ENCODE data around the gene NTN5. TPM values are rescaled to one million over a fixed set of nuclear protein-coding genes. Genes with fewer than 3 reads are reported as not detected.

The NTN5 gene
- total RNA-seq, 2 experiments from 2014 or later, result 0.70 to 0.74 TPM

- Mint-ChIP-seq H3K9me3 (no peaks in the 10 kb centered on the region), H3K4me1 (ENCODE audit: low read depth) (peaks cover 6% of the 10 kb centered on the region), H3K27ac (no peak overlapping the region), H3K36me3 (no peaks in the 10 kb centered on the region), H3K4me3 (no peak overlapping the region), H3K27me3 (no peaks in the 10 kb centered on the region)
- ChIA-PET POLR2A (interaction anchor here (0.5 to 0.6 kb wide), 2 partner anchors 113 to 199 kb away, joined by 3 to 4 read pairs; no protein-coding TSS in a partner anchor), CTCF (interaction anchor here (0.6 to 3.0 kb wide), 23 partner anchors 9 to 1003 kb away, joined by 3 to 14 read pairs (median 4); partner anchors contain the start of genes CA11, FUT2, GYS1 and RASIP1)
- peak; percentile 82 for DNase-seq
- intact Hi-C loops (cut with micrococcal nuclease), result loop anchor here (1.0 kb wide), 1 partner anchor 29 kb away; the partner anchor contains the start of gene CA11
Observed at GRCh38 chr19:48674921-48675824, 2.4 kb upstream of the NTN5 start.

GRCh38 chr19:48674216-48674809 lies 1.5 kb upstream of the NTN5 start:
- Mint-ChIP-seq H3K4me1 (ENCODE audit: low read depth) (peaks cover 7% of the 10 kb centered on the region), H3K9me3 (peaks cover 4% of the 10 kb centered on the region), H3K4me3 (no peak overlapping the region), H3K36me3 (no peaks in the 10 kb centered on the region), H3K27me3 (no peaks in the 10 kb centered on the region), H3K27ac (no peak overlapping the region)
- ChIA-PET POLR2A (interaction anchor here (0.6 kb wide), 1 partner anchor 36 kb away, joined by 3 read pairs; no protein-coding TSS in a partner anchor), CTCF (interaction anchor here (0.6 to 3.0 kb wide), 17 partner anchors 8 to 1004 kb away, joined by 3 to 14 read pairs (median 4); partner anchors contain the start of genes CA11, GYS1, RASIP1 and RUVBL2)
- intact Hi-C loops (cut with micrococcal nuclease), result no loop called here
- no peak for DNase-seq

GRCh38 chr19:48673436-48674100 lies 751 bp upstream of the NTN5 start:
- no peaks in the 10 kb centered on the region for H3K27me3 Mint-ChIP-seq
- H3K36me3 Mint-ChIP-seq, result no peaks in the 10 kb centered on the region
- CTCF ChIA-PET, result interaction anchor here (1.3 to 3.0 kb wide), 4 partner anchors 28 to 114 kb away, joined by 7 to 14 read pairs (median 12); partner anchors contain the start of genes CA11 and RASIP1
- peaks cover 7% of the 10 kb centered on the region for H3K4me1 Mint-ChIP-seq (ENCODE audit: low read depth)
- H3K9me3 Mint-ChIP-seq, result peaks cover 4% of the 10 kb centered on the region
- POLR2A ChIA-PET, result interaction anchor here (0.6 kb wide), 1 partner anchor 37 kb away, joined by 3 read pairs; no protein-coding TSS in a partner anchor
- H3K4me3 Mint-ChIP-seq, result no peak overlapping the region
- intact Hi-C loops (cut with micrococcal nuclease), result no loop called here
- DNase-seq, result no peak
- H3K27ac Mint-ChIP-seq, result no peak overlapping the region

GRCh38 chr19:48671446-48671995 lies 1.3 kb downstream of the NTN5 start:
- peaks cover 7% of the 10 kb centered on the region for H3K4me1 Mint-ChIP-seq (ENCODE audit: low read depth)
- no peak overlapping the region for H3K4me3 Mint-ChIP-seq
- H3K27me3 Mint-ChIP-seq, result no peaks in the 10 kb centered on the region
- intact Hi-C loops (cut with micrococcal nuclease), result no loop called here
- peaks cover 4% of the 10 kb centered on the region for H3K9me3 Mint-ChIP-seq
- H3K36me3 Mint-ChIP-seq, result no peaks in the 10 kb centered on the region
- no peak overlapping the region for H3K27ac Mint-ChIP-seq
- ChIA-PET POLR2A (no interaction called here), CTCF (no interaction called here)
- no peak for DNase-seq

GRCh38 chr19:48670699-48671445 lies 1.9 kb downstream of the NTN5 start:
- Mint-ChIP-seq H3K4me3 (no peak overlapping the region), H3K4me1 (ENCODE audit: low read depth) (peaks cover 7% of the 10 kb centered on the region), H3K36me3 (no peaks in the 10 kb centered on the region), H3K27me3 (no peaks in the 10 kb centered on the region), H3K27ac (no peak overlapping the region), H3K9me3 (peaks cover 4% of the 10 kb centered on the region)
- intact Hi-C loops (cut with micrococcal nuclease), result no loop called here
- no peak for DNase-seq
- CTCF ChIA-PET, result no interaction called here
- POLR2A ChIA-PET, result no interaction called here

- H3K9me3 Mint-ChIP-seq, result peaks cover 4% of the 10 kb centered on the region
- H3K36me3 Mint-ChIP-seq, result no peaks in the 10 kb centered on the region
- H3K27me3 Mint-ChIP-seq, result no peaks in the 10 kb centered on the region
- intact Hi-C loops (cut with micrococcal nuclease), result no loop called here
- ChIA-PET CTCF (no interaction called here), POLR2A (no interaction called here)
- H3K4me3 Mint-ChIP-seq, result no peak overlapping the region
- H3K27ac Mint-ChIP-seq, result peak overlapping the region; percentile 21
- H3K4me1 Mint-ChIP-seq (ENCODE audit: low read depth), result peaks cover 3% of the 10 kb centered on the region
- DNase-seq, result no peak
Observed at GRCh38 chr19:48669903-48670668, 2.7 kb downstream of the NTN5 start.

- Mint-ChIP-seq H3K27ac (no peak overlapping the region), H3K36me3 (no peaks in the 10 kb centered on the region), H3K9me3 (peaks cover 4% of the 10 kb centered on the region), H3K27me3 (no peaks in the 10 kb centered on the region), H3K4me3 (no peak overlapping the region), H3K4me1 (ENCODE audit: low read depth) (peaks cover 2% of the 10 kb centered on the region)
- POLR2A ChIA-PET, result no interaction called here
- CTCF ChIA-PET, result no interaction called here
- intact Hi-C loops (cut with micrococcal nuclease), result no loop called here
- no peak for DNase-seq
Observed at GRCh38 chr19:48668761-48669160, 4.1 kb downstream of the NTN5 start.

- intact Hi-C loops (cut with micrococcal nuclease), result no loop called here
- DNase-seq, result no peak
- ChIA-PET CTCF (no interaction called here), POLR2A (no interaction called here)
- Mint-ChIP-seq H3K27me3 (no peaks in the 10 kb centered on the region), H3K9me3 (peaks cover 4% of the 10 kb centered on the region), H3K4me3 (no peak overlapping the region), H3K36me3 (no peaks in the 10 kb centered on the region), H3K27ac (no peak overlapping the region), H3K4me1 (ENCODE audit: low read depth) (peaks cover 2% of the 10 kb centered on the region)
Observed at GRCh38 chr19:48668332-48668731, 4.5 kb downstream of the NTN5 start.

- intact Hi-C loops (cut with micrococcal nuclease), result no loop called here
- no peaks in the 10 kb centered on the region for H3K36me3 Mint-ChIP-seq
- peaks cover 4% of the 10 kb centered on the region for H3K9me3 Mint-ChIP-seq
- no peaks in the 10 kb centered on the region for H3K27me3 Mint-ChIP-seq
- ChIA-PET CTCF (interaction anchor here (1.3 kb wide), 1 partner anchor 9 kb away, joined by 5 read pairs; no protein-coding TSS in a partner anchor), POLR2A (no interaction called here)
- H3K4me1 Mint-ChIP-seq (ENCODE audit: low read depth), result peaks cover 7% of the 10 kb centered on the region
- no peak overlapping the region for H3K27ac Mint-ChIP-seq
- no peak overlapping the region for H3K4me3 Mint-ChIP-seq
- no peak for DNase-seq
Observed at GRCh38 chr19:48665786-48666185, 7.0 kb downstream of the NTN5 start.

- no peaks in the 10 kb centered on the region for H3K27me3 Mint-ChIP-seq
- H3K36me3 Mint-ChIP-seq, result no peaks in the 10 kb centered on the region
- intact Hi-C loops (cut with micrococcal nuclease), result no loop called here
- no peaks in the 10 kb centered on the region for H3K9me3 Mint-ChIP-seq
- no peak overlapping the region for H3K4me3 Mint-ChIP-seq
- no peak overlapping the region for H3K27ac Mint-ChIP-seq
- POLR2A ChIA-PET, result no interaction called here
- DNase-seq, result no peak
- CTCF ChIA-PET, result no interaction called here
- H3K4me1 Mint-ChIP-seq (ENCODE audit: low read depth), result peaks cover 7% of the 10 kb centered on the region
Observed at GRCh38 chr19:48664476-48664875, 8.3 kb downstream of the NTN5 start.

GRCh38 chr19:48663667-48664066 lies 9.2 kb downstream of the NTN5 start:
- no peaks in the 10 kb centered on the region for H3K27me3 Mint-ChIP-seq
- peaks cover 7% of the 10 kb centered on the region for H3K4me1 Mint-ChIP-seq (ENCODE audit: low read depth)
- POLR2A ChIA-PET, result interaction anchor here (0.7 kb wide), 1 partner anchor 19 kb away, joined by 5 read pairs; no protein-coding TSS in a partner anchor
- H3K9me3 Mint-ChIP-seq, result no peaks in the 10 kb centered on the region
- H3K36me3 Mint-ChIP-seq, result no peaks in the 10 kb centered on the region
- CTCF ChIA-PET, result interaction anchor here (1.0 kb wide), 1 partner anchor 11 kb away, joined by 3 read pairs; no protein-coding TSS in a partner anchor
- no peak overlapping the region for H3K27ac Mint-ChIP-seq
- intact Hi-C loops (cut with micrococcal nuclease), result no loop called here
- no peak for DNase-seq
- no peak overlapping the region for H3K4me3 Mint-ChIP-seq
